Sigmoid colon (tissue), 4 donors: Measurements from ENCODE around the gene SFTPA1.

Experiments
- CTCF ChIP-seq, 4 experiments: fragments of 450-650 bp in 3 of 4; fragments of 200-600 bp in 1 of 4; IDR thresholded peaks; one replicate each; pipeline ENCODE4 v1.5.1; 2016 to 2019; ENCODE audit warnings: antibody characterized with exemption in 4 of 4, mild to moderate bottlenecking in 3 of 4, moderate library complexity in 2 of 4
- EP300 ChIP-seq, 4 donors: sonication (generic); formaldehyde crosslinking; IDR thresholded peaks; one replicate each; pipeline ENCODE4 v1.6.1; 2017; ENCODE audit warnings: antibody characterized with exemption in 4 of 4
- POLR2A ChIP-seq, 2 donors: fragments of 450-650 bp; IDR thresholded peaks; one replicate each; pipeline ENCODE4 v1.6.1; 2016; ENCODE audit warnings: antibody characterized with exemption in 2 of 2, mild to moderate bottlenecking in 2 of 2, moderate library complexity in 2 of 2
- POLR2AphosphoS5 ChIP-seq, 4 donors: sonication (generic); formaldehyde crosslinking; IDR thresholded peaks; one replicate each; pipeline ENCODE4 v1.6.1; 2017; ENCODE audit warnings: antibody characterized with exemption in 4 of 4

- TF ChIP-seq CTCF (IDR thresholded peaks at IDR 0.05): no peak
- no peak for TF ChIP-seq POLR2A (IDR thresholded peaks at IDR 0.05)
- no peak for TF ChIP-seq POLR2AphosphoS5 (IDR thresholded peaks at IDR 0.05)
- no peak for TF ChIP-seq EP300 (IDR thresholded peaks at IDR 0.05)
Observed at GRCh38 chr10:79616164-79616563, 5.4 kb downstream of the SFTPA1 start.
